ENCODE results near the gene FRAT2. TPM values are rescaled to one million over a fixed set of nuclear protein-coding genes. Genes with fewer than 3 reads are reported as not detected.
A peak's percentile ranks its signal among the peaks of the same experiment; 100 is the strongest.

The FRAT2 gene
- total and polyA plus RNA-seq, 2 of the 13 experiments (the other 11 are each of a cell fraction or from before 2014, with no cell fraction given): 7.2 to 14.1 TPM

DNA sequence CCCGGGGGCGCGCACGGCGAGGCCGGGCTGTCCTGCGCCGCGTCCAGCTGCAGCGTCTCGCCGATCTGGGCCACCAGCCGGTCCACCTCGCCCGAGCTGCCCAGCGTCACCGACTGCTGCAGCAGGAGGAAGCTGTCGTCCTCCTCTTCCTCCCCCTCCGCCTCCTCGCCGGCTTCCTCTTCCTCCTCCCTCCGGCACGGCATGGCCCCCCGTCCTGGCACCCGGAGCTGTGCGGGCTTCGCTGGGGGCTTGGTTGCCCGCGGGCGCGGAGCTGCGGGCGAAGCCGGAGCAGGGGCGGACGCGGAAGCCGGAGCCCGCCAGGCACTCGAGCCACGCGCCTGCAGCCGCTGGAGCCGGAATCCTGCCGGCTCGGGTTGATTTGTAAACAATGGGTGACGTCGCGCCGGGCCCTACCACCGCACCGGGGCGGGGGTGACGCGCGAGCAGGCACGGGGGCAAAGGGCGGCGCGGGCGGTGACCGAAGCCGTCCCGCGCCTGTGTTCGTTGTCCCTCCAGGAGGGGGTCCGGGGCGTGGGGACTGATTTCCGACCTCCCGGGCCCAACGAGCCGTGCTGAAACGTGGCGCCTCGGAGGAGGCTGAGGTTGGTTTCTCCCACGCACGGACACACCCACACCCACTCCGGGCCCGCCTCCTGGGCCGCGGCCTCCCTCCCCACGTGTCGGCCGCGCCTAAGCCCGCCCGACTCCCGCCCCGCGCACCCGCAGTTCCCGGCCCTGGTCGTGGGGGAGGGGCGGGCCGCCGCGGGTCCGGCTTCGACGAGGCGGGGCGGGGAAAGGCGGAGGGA lies at the start of gene FRAT2 (continued):
- TF ChIP-seq, protein P1, sequence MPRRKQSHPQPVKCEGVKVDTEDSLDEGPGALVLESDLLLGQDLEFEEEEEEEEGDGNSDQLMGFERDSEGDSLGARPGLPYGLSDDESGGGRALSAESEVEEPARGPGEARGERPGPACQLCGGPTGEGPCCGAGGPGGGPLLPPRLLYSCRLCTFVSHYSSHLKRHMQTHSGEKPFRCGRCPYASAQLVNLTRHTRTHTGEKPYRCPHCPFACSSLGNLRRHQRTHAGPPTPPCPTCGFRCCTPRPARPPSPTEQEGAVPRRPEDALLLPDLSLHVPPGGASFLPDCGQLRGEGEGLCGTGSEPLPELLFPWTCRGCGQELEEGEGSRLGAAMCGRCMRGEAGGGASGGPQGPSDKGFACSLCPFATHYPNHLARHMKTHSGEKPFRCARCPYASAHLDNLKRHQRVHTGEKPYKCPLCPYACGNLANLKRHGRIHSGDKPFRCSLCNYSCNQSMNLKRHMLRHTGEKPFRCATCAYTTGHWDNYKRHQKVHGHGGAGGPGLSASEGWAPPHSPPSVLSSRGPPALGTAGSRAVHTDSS (CRISPR knock-in tag; conservative IDR thresholded peaks at IDR 0.05): 0 out of 2 replicates have a peak, but pooled peaks have one; percentile 65
- no peak for TF ChIP-seq ZEB1 (IDR thresholded peaks at IDR 0.05; ENCODE audit: insufficient replicate concordance, low read depth)
- no peak for TF ChIP-seq SNAPC5 (CRISPR knock-in tag; IDR thresholded peaks at IDR 0.05; ENCODE audit: borderline replicate concordance)
- no peak for TF ChIP-seq TOPORS (CRISPR knock-in tag; IDR thresholded peaks at IDR 0.05)
- peak; percentile 78 for TF ChIP-seq MED13 (CRISPR knock-in tag; IDR thresholded peaks at IDR 0.05)
- peak; percentile 83; the same call in 1 of the 2 replicates for TF ChIP-seq PAX8 (CRISPR knock-in tag; IDR thresholded peaks at IDR 0.05; ENCODE audit: borderline replicate concordance)
- TF ChIP-seq MED8 (CRISPR knock-in tag; IDR thresholded peaks at IDR 0.05; ENCODE audit: insufficient replicate concordance): peak; percentile 24
- TF ChIP-seq ZNF326 (CRISPR knock-in tag; IDR thresholded peaks at IDR 0.05; ENCODE audit: borderline replicate concordance): no peak
- no peak for TF ChIP-seq ZSCAN30 (CRISPR knock-in tag; IDR thresholded peaks at IDR 0.05)
- TF ChIP-seq ZMYM4 (CRISPR knock-in tag; IDR thresholded peaks at IDR 0.05): no peak; the same call in 1 of the 2 replicates
- no peak; the same call in 1 of the 2 replicates for TF ChIP-seq BRD4 (CRISPR knock-in tag; IDR thresholded peaks at IDR 0.05)
- TF ChIP-seq, protein P2, sequence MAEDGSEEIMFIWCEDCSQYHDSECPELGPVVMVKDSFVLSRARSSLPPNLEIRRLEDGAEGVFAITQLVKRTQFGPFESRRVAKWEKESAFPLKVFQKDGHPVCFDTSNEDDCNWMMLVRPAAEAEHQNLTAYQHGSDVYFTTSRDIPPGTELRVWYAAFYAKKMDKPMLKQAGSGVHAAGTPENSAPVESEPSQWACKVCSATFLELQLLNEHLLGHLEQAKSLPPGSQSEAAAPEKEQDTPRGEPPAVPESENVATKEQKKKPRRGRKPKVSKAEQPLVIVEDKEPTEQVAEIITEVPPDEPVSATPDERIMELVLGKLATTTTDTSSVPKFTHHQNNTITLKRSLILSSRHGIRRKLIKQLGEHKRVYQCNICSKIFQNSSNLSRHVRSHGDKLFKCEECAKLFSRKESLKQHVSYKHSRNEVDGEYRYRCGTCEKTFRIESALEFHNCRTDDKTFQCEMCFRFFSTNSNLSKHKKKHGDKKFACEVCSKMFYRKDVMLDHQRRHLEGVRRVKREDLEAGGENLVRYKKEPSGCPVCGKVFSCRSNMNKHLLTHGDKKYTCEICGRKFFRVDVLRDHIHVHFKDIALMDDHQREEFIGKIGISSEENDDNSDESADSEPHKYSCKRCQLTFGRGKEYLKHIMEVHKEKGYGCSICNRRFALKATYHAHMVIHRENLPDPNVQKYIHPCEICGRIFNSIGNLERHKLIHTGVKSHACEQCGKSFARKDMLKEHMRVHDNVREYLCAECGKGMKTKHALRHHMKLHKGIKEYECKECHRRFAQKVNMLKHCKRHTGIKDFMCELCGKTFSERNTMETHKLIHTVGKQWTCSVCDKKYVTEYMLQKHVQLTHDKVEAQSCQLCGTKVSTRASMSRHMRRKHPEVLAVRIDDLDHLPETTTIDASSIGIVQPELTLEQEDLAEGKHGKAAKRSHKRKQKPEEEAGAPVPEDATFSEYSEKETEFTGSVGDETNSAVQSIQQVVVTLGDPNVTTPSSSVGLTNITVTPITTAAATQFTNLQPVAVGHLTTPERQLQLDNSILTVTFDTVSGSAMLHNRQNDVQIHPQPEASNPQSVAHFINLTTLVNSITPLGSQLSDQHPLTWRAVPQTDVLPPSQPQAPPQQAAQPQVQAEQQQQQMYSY (CRISPR knock-in tag; IDR thresholded peaks at IDR 0.05): peak; percentile 57; the same call in 1 of the 2 replicates
- TF ChIP-seq ZC3H4 (CRISPR knock-in tag; IDR thresholded peaks at IDR 0.05; ENCODE audit: borderline replicate concordance): no peak
- TF ChIP-seq, protein P3, sequence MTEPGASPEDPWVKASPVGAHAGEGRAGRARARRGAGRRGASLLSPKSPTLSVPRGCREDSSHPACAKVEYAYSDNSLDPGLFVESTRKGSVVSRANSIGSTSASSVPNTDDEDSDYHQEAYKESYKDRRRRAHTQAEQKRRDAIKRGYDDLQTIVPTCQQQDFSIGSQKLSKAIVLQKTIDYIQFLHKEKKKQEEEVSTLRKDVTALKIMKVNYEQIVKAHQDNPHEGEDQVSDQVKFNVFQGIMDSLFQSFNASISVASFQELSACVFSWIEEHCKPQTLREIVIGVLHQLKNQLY (CRISPR knock-in tag; IDR thresholded peaks at IDR 0.05): peak; percentile 29; the same call in 1 of the 2 replicates
- TF ChIP-seq ZBTB25 (CRISPR knock-in tag; IDR thresholded peaks at IDR 0.05): peak; percentile 63; the same call in 1 of the 2 replicates
- no peak for TF ChIP-seq ZNF136 (CRISPR knock-in tag; IDR thresholded peaks at IDR 0.05; ENCODE audit: low read depth)
- no peak for TF ChIP-seq ZNF790 (CRISPR knock-in tag; IDR thresholded peaks at IDR 0.05; ENCODE audit: borderline replicate concordance)
- TF ChIP-seq ZSCAN9 (CRISPR knock-in tag; IDR thresholded peaks at IDR 0.05; ENCODE audit: borderline replicate concordance): peak; percentile 66; the same call in 1 of the 2 replicates
- peak; percentile 48; the same call in 1 of the 2 replicates for TF ChIP-seq ELF3 (CRISPR knock-in tag; IDR thresholded peaks at IDR 0.05)
- peak; percentile 73 for TF ChIP-seq ISL2 (CRISPR knock-in tag; IDR thresholded peaks at IDR 0.05)
- peak; percentile 73 for TF ChIP-seq IRF2 (CRISPR knock-in tag; IDR thresholded peaks at IDR 0.05)
- no peak for TF ChIP-seq NFIB (CRISPR knock-in tag; IDR thresholded peaks at IDR 0.05; ENCODE audit: borderline replicate concordance)
- TF ChIP-seq MBNL3 (CRISPR knock-in tag; conservative IDR thresholded peaks at IDR 0.05): no peak
